Loucy (cell line): ENCODE results near the gene SPOCK1.

Experiments
- H2AFZ ChIP-seq: fragments of 200-600 bp; sonication (generic); 2 replicates; pipeline ENCODE4 v1.6.0; 2016; ENCODE audit warnings: antibody characterized with exemption, mild to moderate bottlenecking, low read length, moderate library complexity
- H3F3A ChIP-seq: fragments of 200-600 bp; 2 replicates; pipeline ENCODE4 v1.6.0; 2016; ENCODE audit warnings: antibody characterized with exemption, low read depth, mild to moderate bottlenecking
- H3K27me3 ChIP-seq: fragments of 200-600 bp; sonication (generic); 2 replicates; pipeline ENCODE4 v1.6.1; 2014; ENCODE audit warnings: low read length, mild to moderate bottlenecking; ENCODE audit not compliant: insufficient read depth, poor library complexity, severe bottlenecking
- H3K36me3 ChIP-seq: fragments of 200-600 bp; sonication (generic); 2 replicates; pipeline ENCODE4 v1.6.1; 2016; ENCODE audit warnings: low read length; ENCODE audit not compliant: insufficient read depth
- H3K4me1 ChIP-seq: fragments of 200-600 bp; sonication (generic); 2 replicates; pipeline ENCODE4 v1.5.1; 2014; ENCODE audit warnings: low read length, mild to moderate bottlenecking; ENCODE audit not compliant: insufficient read depth, poor library complexity, severe bottlenecking
- H3K4me2 ChIP-seq: fragments of 200-600 bp; sonication (generic); 2 replicates; pipeline ENCODE4 v1.6.0; 2014; ENCODE audit warnings: antibody characterized with exemption, low read length, low read depth, mild to moderate bottlenecking; ENCODE audit not compliant: poor library complexity, severe bottlenecking
- H3K4me3 ChIP-seq: fragments of 200-600 bp; sonication (generic); 2 replicates; pipeline ENCODE4 v1.5.1; 2014; ENCODE audit warnings: low read length, mild to moderate bottlenecking, mixed read lengths; ENCODE audit not compliant: poor library complexity, severe bottlenecking
- H3K79me2 ChIP-seq: fragments of 200-600 bp; sonication (generic); 2 replicates; pipeline ENCODE4 v1.6.1; 2014; ENCODE audit warnings: low read length; ENCODE audit not compliant: insufficient read depth
- H3K9ac ChIP-seq: fragments of 200-600 bp; sonication (generic); 2 replicates; pipeline ENCODE4 v1.6.0; 2014; ENCODE audit warnings: mild to moderate bottlenecking, low read depth, low read length, moderate library complexity; ENCODE audit not compliant: poor library complexity, severe bottlenecking
- H3K9me2 ChIP-seq: fragments of 200-600 bp; sonication (generic); replicated peaks from 2 replicates; pipeline ENCODE4 v1.6.1; 2016; ENCODE audit warnings: low read depth, low read length, mixed read lengths
- H3K9me3 ChIP-seq: fragments of 200-600 bp; sonication (generic); 2 replicates; pipeline ENCODE4 v1.6.1; 2014; ENCODE audit warnings: mild to moderate bottlenecking, antibody characterized with exemption, low read length, low read depth; ENCODE audit not compliant: insufficient read depth
- H4K20me1 ChIP-seq: fragments of 200-600 bp; sonication (generic); 2 replicates; pipeline ENCODE4 v1.6.0; 2014; ENCODE audit warnings: antibody characterized with exemption, low read length, mild to moderate bottlenecking; ENCODE audit not compliant: insufficient read depth, poor library complexity, severe bottlenecking
- CTCF ChIP-seq: fragments of 200-600 bp; sonication (generic); conservative IDR thresholded peaks from 2 replicates; pipeline ENCODE4 v1.5.1; 2014; ENCODE audit warnings: mild to moderate bottlenecking, antibody characterized with exemption, low read length
- EZH2phosphoT487 ChIP-seq: fragments of 200-600 bp; IDR thresholded peaks from 2 replicates; pipeline ENCODE4 v1.6.1; 2018; ENCODE audit warnings: antibody characterized with exemption, mild to moderate bottlenecking, moderate library complexity, borderline replicate concordance

Gene SPOCK1

GRCh38 chr5:137095597-137095996 lies 403.5 kb downstream of the SPOCK1 start:
- H3K9me2 ChIP-seq, result no peaks in the 10 kb centered on the region
- H3F3A ChIP-seq, result no peaks in the 10 kb centered on the region
- no peaks in the 10 kb centered on the region for H4K20me1 ChIP-seq
- no peaks in the 10 kb centered on the region for H3K79me2 ChIP-seq
- H3K4me2 ChIP-seq, result no peak overlapping the region
- H3K36me3 ChIP-seq, result no peaks in the 10 kb centered on the region
- H3K4me1 ChIP-seq, result no peaks in the 10 kb centered on the region
- TF ChIP-seq EZH2phosphoT487 (no peak), CTCF (no peak)
- no peaks in the 10 kb centered on the region for H3K9me3 ChIP-seq
- no peaks in the 10 kb centered on the region for H3K27me3 ChIP-seq
- H3K9ac ChIP-seq, result no peak overlapping the region
- H2AFZ ChIP-seq, result no peak overlapping the region
- no peak overlapping the region for H3K4me3 ChIP-seq

GRCh38 chr5:137092831-137093230 lies 406.3 kb downstream of the SPOCK1 start:
- no peak overlapping the region for H3K4me3 ChIP-seq
- H3K4me2 ChIP-seq, result no peak overlapping the region
- H3K9ac ChIP-seq, result no peak overlapping the region
- no peaks in the 10 kb centered on the region for H4K20me1 ChIP-seq
- H3K4me1 ChIP-seq, result no peaks in the 10 kb centered on the region
- TF ChIP-seq CTCF (no peak), EZH2phosphoT487 (no peak)
- H3K9me3 ChIP-seq, result no peaks in the 10 kb centered on the region
- no peaks in the 10 kb centered on the region for H3K9me2 ChIP-seq
- H3K36me3 ChIP-seq, result no peaks in the 10 kb centered on the region
- H2AFZ ChIP-seq, result no peak overlapping the region
- H3F3A ChIP-seq, result no peaks in the 10 kb centered on the region
- no peaks in the 10 kb centered on the region for H3K79me2 ChIP-seq
- H3K27me3 ChIP-seq, result no peaks in the 10 kb centered on the region

DNA sequence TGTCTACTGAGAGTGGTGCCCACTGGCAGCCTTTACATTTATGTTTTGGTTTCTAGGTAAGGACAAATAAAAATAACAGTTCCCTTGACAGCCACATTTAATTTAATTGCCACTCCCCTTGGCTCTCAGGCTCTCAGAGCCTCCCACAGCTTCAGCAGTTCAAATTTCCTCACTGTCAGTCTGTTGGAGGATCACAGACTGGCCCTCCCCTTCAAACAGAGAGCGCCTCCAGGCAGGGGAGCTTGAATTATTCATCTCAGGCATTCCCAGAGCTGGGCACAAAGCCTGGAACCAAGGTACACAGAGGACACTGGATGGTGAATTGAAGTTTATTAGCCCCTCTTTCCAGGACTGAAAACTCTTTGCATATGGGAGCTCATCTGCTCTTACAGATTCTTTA lies 407.7 kb downstream of the SPOCK1 start:
- Histone ChIP-seq H3K9me3 (no peaks in the 10 kb centered on the region), H2AFZ (no peak overlapping the region), H3K79me2 (no peaks in the 10 kb centered on the region), H3F3A (no peaks in the 10 kb centered on the region), H3K36me3 (no peaks in the 10 kb centered on the region), H3K27me3 (no peaks in the 10 kb centered on the region), H3K4me1 (no peaks in the 10 kb centered on the region), H3K9me2 (no peaks in the 10 kb centered on the region), H4K20me1 (no peaks in the 10 kb centered on the region), H3K4me2 (no peak overlapping the region), H3K9ac (no peak overlapping the region), H3K4me3 (no peak overlapping the region)
- TF ChIP-seq CTCF (no peak), EZH2phosphoT487 (no peak)
